ENCODE measurements around the gene FASTK.

The FASTK gene

GRCh38 chr7:151125846-151126481 is 45.4 kb upstream of the FASTK start:
- Histone ChIP-seq H3K27ac (ENCODE audit: low read depth, low read length) (no peak overlapping the region), H4K20me1 (ENCODE audit: low read depth, low read length) (no peaks in the 10 kb centered on the region), H3K36me3 (ENCODE audit: low read length) (no peaks in the 10 kb centered on the region), H3K79me2 (ENCODE audit: insufficient read depth, low read length) (no peaks in the 10 kb centered on the region), H3K9me2 (replicated peaks; ENCODE audit: insufficient read depth, low read length) (no peaks in the 10 kb centered on the region), H3K9me3 (ENCODE audit: insufficient read depth, low read length) (no peaks in the 10 kb centered on the region), H3K4me3 (ENCODE audit: insufficient read depth, low read length, poor library complexity, severe bottlenecking) (no peak overlapping the region), H3K27me3 (ENCODE audit: low read length) (no peaks in the 10 kb centered on the region), H3F3A (ENCODE audit: insufficient read depth) (no peaks in the 10 kb centered on the region), H2AFZ (ENCODE audit: low read depth, low read length, severe bottlenecking) (no peak overlapping the region), H3K9ac (ENCODE audit: low read length) (no peak overlapping the region), H3K4me2 (ENCODE audit: low read depth, low read length, poor library complexity, severe bottlenecking) (no peak overlapping the region)
- TF ChIP-seq CTCF (IDR thresholded peaks at IDR 0.05; ENCODE audit: insufficient read depth, low read length, poor library complexity, severe bottlenecking): no peak
- no peak for TF ChIP-seq EZH2phosphoT487 (conservative IDR thresholded peaks at IDR 0.05; ENCODE audit: low read length)

GRCh38 chr7:151125470-151125845 is 44.8 kb upstream of the FASTK start:
- no peaks in the 10 kb centered on the region for H3K27me3 ChIP-seq (ENCODE audit: low read length)
- no peaks in the 10 kb centered on the region for H3F3A ChIP-seq (ENCODE audit: insufficient read depth)
- H3K4me2 ChIP-seq (ENCODE audit: low read depth, low read length, poor library complexity, severe bottlenecking): no peak overlapping the region
- H3K9ac ChIP-seq (ENCODE audit: low read length): no peak overlapping the region
- no peak overlapping the region for H3K27ac ChIP-seq (ENCODE audit: low read depth, low read length)
- H3K9me2 ChIP-seq (replicated peaks; ENCODE audit: insufficient read depth, low read length): no peaks in the 10 kb centered on the region
- TF ChIP-seq CTCF (IDR thresholded peaks at IDR 0.05; ENCODE audit: insufficient read depth, low read length, poor library complexity, severe bottlenecking) (no peak), EZH2phosphoT487 (conservative IDR thresholded peaks at IDR 0.05; ENCODE audit: low read length) (no peak)
- no peaks in the 10 kb centered on the region for H4K20me1 ChIP-seq (ENCODE audit: low read depth, low read length)
- H3K9me3 ChIP-seq (ENCODE audit: insufficient read depth, low read length): no peaks in the 10 kb centered on the region
- H2AFZ ChIP-seq (ENCODE audit: low read depth, low read length, severe bottlenecking): no peak overlapping the region
- no peaks in the 10 kb centered on the region for H3K79me2 ChIP-seq (ENCODE audit: insufficient read depth, low read length)
- H3K36me3 ChIP-seq (ENCODE audit: low read length): no peaks in the 10 kb centered on the region
- no peak overlapping the region for H3K4me3 ChIP-seq (ENCODE audit: insufficient read depth, low read length, poor library complexity, severe bottlenecking)

GRCh38 chr7:151124899-151125399 is 44.3 kb upstream of the FASTK start:
- no peaks in the 10 kb centered on the region for H3F3A ChIP-seq (ENCODE audit: insufficient read depth)
- TF ChIP-seq EZH2phosphoT487 (conservative IDR thresholded peaks at IDR 0.05; ENCODE audit: low read length) (no peak), CTCF (IDR thresholded peaks at IDR 0.05; ENCODE audit: insufficient read depth, low read length, poor library complexity, severe bottlenecking) (no peak)
- H3K27me3 ChIP-seq (ENCODE audit: low read length): no peaks in the 10 kb centered on the region
- H3K9me3 ChIP-seq (ENCODE audit: insufficient read depth, low read length): no peaks in the 10 kb centered on the region
- no peaks in the 10 kb centered on the region for H3K36me3 ChIP-seq (ENCODE audit: low read length)
- H4K20me1 ChIP-seq (ENCODE audit: low read depth, low read length): no peaks in the 10 kb centered on the region
- H3K9ac ChIP-seq (ENCODE audit: low read length): no peak overlapping the region
- H3K9me2 ChIP-seq (replicated peaks; ENCODE audit: insufficient read depth, low read length): no peaks in the 10 kb centered on the region
- H3K79me2 ChIP-seq (ENCODE audit: insufficient read depth, low read length): no peaks in the 10 kb centered on the region
- no peak overlapping the region for H3K4me3 ChIP-seq (ENCODE audit: insufficient read depth, low read length, poor library complexity, severe bottlenecking)
- no peak overlapping the region for H2AFZ ChIP-seq (ENCODE audit: low read depth, low read length, severe bottlenecking)
- H3K4me2 ChIP-seq (ENCODE audit: low read depth, low read length, poor library complexity, severe bottlenecking): no peak overlapping the region
- no peak overlapping the region for H3K27ac ChIP-seq (ENCODE audit: low read depth, low read length)

Measured in SU-DHL-6 (cell line).